Ishikawa (cell line): ENCODE data around the gene VPS54.

Experiments
- CREB1 ChIP-seq: IDR thresholded peaks from 2 replicates; pipeline ENCODE4 v1.6.1; 2012; ENCODE audit warnings: low read depth
- EGR1 ChIP-seq: IDR thresholded peaks from 2 replicates; pipeline ENCODE4 v1.6.1; 2012
- EP300 ChIP-seq: IDR thresholded peaks from 2 replicates; pipeline ENCODE4 v1.6.1; 2012; ENCODE audit warnings: borderline replicate concordance
- FOXM1 ChIP-seq: IDR thresholded peaks from 2 replicates; pipeline ENCODE4 v1.6.1; 2012; ENCODE audit warnings: low read depth, borderline replicate concordance
- NFIC ChIP-seq: IDR thresholded peaks from 2 replicates; pipeline ENCODE4 v1.6.1; 2012
- RAD21 ChIP-seq: IDR thresholded peaks from 2 replicates; pipeline ENCODE4 v1.6.1; 2012; ENCODE audit warnings: low read depth
- REST ChIP-seq: IDR thresholded peaks from 2 replicates; pipeline ENCODE4 v1.6.1; 2012; ENCODE audit warnings: low read depth, mild to moderate bottlenecking
- TCF12 ChIP-seq: IDR thresholded peaks from 2 replicates; pipeline ENCODE4 v1.6.1; 2012; ENCODE audit warnings: low read depth
- TEAD4 ChIP-seq: IDR thresholded peaks from 2 replicates; pipeline ENCODE4 v1.6.1; 2012
- YY1 ChIP-seq: IDR thresholded peaks from 2 replicates; pipeline ENCODE4 v1.6.1; 2012; ENCODE audit warnings: low read depth

- TF ChIP-seq RAD21 (no peak), NFIC (no peak), FOXM1 (no peak), TEAD4 (no peak), CREB1 (no peak), YY1 (no peak), REST (no peak), EGR1 (no peak), EP300 (no peak), TCF12 (no peak)
These were observed 143.5 kb downstream of the VPS54 start for GRCh38 chr2:63875559-63876245.
